Measurements from ENCODE around the gene SMPD1.
A peak's percentile ranks its signal among the peaks of the same experiment; 100 is the strongest.

SMPD1 gene

DNA sequence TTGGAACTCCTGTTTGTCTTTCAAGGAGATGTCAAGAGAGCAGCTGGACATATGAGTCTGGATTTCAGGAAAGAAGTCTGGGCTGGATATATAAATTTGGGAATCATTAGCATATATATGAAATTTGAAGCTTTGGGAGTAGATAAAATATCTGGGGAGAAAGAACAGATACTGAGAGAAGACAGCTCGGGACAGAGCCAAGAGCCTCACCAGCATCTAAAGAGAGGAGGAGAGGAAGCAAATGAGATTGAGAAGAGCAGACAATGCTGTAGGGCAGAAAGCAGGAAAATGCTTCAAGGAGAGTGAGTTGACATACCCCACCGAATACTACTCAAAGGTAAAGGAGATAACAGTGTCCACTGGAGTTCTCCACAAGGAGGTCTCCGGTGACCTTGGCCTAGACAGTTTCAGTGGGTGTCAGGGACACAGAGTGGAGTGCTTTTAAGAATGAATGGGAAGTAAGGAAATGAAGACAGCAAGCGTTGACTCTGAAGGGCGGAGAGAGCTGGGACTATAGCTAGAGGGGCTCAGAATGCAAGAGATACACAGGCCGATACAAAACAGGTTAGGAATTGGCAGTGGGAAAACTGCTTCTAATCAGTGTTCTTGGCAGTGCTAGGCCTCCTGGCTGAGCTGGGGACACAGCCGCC, 27.8 kb downstream of the SMPD1 start:
- no peak for DNase-seq

DNA sequence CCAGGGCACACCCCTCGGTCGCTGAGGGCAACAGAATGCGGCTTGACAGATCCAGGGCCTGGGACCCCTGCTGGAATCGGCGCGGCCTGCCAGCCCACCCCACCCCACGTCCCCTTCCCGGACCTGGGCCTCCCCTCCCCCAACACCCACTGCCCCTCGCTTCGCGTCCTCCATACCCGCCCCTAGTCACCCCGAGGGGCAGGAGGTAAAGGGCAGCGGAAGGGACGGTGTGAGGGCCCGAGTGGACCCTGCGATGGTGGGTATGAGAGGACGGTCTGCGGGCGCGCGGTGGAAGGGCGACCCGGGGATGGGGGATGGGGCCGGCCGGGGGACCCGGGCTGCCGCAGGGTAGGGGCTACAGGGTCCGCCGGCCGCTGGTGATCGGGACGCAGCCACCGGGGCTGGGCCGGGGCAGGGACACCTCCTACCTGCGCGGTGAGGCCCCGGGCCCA, 28.3 kb downstream of the SMPD1 start:
- DNase-seq, result no peak

DNA sequence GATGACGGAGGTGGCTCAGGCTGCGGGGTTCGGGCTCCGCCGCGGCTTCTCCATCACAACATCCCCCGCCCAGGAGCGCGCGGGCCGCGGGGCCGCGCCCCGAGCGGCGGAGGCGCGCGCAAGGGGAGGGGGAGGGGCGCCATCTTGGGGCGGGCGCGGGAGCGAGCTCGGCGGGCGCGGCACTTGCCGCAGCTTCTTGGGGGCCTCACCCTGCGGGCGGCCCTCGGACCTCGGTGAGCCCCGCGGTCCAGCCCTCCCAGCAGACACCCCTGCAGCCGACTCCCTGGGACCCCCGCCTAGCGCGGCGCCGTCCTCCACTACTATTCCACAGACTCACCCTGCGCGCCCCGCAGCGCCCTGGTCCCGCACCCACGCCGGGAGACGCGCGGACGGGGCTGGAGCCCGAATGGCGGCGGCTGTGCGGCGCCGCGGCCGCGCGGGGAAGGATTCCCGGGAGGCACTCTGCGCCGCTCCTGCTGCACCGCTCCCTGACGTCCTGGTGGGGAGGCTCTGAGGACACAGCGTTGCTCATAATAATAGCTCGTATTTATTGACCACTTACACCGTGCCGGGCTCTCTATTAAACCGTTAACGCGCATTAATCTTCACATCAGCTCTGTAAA, 28.8 kb downstream of the SMPD1 start, which contains the start of gene APBB1:
Gene APBB1, minus strand, starts transcription at position 86 of the 623 bp plus-strand sequence. CDS start 7,747 bp downstream, outside the sequence.
- DNase-seq, result peak; percentile 50

DNA sequence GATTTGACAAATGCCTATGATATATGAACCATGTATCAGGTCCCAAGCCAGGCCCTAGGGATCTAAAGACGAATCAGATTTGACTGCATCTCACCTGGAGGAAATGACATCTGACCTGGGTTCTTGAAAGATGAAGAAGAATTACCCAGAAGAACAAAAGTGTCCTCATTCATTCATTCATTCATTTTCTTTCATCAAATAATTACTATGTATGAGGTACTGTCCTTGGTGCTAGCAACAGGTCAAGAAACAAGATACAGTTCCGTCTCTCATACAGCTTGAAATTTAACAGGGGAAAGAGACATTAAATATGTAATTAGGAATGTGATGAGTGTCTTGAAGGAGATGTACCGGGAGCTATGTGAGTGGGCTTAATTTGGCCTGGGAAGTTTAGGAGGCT, 30.4 kb downstream of the SMPD1 start:
- DNase-seq, result no peak

DNA sequence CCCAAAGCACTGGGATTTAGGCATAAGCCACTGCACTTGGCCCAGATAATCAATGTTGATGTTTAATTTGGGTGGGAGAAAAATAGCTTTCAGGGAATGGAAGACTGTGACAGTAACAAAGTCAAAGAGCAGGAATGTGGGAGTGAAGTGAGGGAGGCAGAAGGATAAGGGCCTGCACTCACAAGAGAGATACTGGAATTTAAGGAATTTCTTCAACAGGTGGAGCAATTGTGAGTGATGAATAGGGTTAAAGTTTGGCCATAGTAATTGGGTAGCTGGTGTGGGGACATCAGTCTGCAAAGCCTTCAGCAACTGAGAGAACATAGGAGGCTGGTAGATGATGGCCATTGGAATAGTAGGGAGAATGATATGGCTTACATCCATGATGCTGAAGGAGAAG, 37.2 kb downstream of the SMPD1 start:
- DNase-seq, result no peak

DNA sequence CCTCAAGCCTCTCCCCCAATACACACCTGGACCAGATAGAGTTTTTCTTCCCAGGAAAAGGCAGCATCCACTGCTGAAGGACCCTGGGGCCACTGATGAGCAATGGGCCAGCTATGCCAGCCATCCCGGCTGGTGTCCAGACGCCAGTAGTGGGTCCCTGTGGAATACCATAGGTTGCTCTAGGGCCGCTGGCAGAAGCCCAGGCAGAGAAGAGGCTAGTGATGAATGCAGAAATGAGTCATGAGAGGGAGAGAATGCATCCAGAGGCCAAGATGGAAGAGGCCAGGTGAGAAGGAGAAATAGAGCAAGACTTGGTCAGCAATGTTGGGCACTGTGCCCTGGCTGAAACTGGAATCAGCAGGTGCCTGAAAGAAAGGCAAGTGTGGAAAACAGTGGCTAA, 41.6 kb downstream of the SMPD1 start:
- DNase-seq, result peak; percentile 85

DNA sequence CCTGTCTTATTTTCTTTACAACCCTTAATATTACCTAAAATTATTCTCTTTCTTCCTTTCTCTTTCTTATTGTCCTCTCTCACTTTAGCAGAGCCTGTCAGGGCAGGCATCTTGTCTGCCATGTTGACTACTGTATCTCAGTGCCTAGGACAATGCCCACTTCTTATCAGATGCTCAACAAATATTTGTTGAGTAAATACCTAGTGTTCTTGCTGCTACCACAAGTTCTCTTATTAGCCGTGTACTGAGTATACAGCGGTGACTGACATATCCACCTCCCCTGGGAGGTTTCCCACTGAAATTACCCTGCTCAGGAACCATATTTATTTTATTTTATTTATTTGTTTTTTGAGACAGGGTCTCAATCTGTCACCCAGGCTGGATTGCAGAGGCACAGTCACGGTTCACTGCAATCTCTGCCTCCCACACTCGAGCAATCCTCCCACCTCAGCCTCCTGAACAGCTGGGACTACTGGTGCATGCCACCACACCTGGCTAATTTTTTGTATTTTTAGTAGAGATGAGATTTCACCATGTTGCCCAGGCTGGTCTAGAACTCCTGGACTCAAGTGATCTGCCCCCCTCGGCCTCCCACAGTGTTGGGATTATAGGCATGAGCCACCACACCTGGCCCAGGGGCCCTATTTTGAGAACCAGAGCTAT, 43.9 kb downstream of the SMPD1 start:
- no peak for DNase-seq

DNA sequence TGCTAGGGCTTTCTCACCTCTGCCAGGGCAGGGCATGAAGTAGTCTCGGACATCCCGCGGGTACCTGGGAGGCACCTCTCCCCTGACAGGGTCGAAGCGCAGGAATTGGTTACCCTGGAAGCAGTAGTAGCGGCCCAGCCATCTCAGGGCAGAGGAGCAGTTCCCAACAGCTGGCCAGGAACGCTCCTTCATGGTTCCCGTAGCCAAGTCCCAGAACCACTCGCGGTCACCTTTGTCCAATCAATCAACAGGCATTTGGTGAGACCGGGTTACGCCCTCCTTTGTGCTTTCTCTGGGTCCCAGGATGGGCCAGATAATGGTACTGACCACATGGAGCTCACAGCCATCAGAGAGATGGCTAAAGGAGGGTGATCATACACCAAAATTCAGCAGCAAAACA, 47.1 kb downstream of the SMPD1 start:
- no peak for DNase-seq

DNA sequence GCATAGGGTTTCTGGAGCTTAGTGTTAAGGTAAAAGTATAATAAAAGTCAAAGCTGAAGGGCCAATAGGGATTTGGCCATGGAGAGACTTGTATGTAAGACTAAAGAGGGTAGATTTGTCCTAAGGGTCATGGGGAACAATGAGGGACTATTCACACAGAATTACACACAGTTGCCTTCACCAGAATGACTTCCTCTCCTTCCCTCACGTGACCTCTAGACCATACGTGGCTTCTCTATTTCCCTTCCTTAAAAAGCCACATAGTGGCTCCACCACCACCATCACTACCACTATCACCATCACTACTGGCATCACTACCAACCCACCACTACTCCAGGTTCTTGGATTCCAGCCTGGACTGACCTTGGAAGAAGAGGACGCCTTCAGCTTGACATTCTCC, 47.7 kb downstream of the SMPD1 start:
- DNase-seq, result no peak

DNA sequence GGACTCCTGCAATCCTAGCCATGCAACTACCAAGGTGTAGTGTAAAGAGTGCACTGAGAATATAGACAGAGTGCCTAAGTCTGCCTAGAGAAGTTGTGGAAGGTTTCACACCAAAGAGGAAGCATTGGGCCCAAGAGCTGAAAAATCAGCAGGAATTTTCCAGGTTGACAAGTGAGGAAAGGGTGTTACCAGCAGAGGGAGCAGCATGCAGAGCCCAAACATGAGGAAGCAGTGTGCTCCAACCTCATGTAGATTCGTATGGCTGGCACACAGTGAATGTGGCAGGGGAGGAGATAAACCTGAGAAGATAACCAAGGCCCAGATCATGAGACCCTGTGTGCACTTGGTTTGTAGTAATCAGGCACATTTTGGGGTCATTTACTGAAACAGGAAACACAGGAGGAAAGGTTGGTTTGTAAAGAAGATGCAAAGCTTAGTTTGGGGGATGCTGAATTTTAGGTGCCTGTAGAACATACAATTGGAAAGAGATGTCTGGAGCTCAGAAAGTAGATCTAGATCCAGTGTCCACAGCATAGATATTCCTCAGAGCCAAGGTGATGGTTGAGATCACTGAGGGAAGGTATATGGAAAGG, 48.8 kb downstream of the SMPD1 start:
- peak; percentile 52 for DNase-seq

DNA sequence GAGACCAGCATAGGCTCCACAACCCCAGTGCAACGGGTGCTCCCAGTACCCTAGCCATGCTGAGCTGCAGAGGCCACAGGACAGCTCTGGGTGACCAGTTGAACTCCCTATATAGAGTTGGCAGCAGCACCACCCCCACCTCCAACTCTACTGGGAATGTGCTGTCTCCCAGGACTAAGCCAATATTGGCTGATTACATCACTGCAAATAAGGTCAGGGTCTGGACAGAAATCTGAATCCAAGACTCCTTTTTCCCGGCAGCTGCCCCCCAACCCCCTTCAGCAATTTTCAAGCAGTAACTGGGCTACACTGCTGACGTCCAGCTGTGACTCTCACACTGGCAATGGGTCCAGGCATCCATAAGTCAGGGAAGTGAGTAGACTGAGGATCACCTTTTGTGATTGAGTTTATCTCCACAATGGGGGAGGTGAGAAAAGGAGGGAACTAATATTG, 50.7 kb downstream of the SMPD1 start, which contains the start of gene HPX:
Gene HPX, minus strand, starts transcription at position 82 of the 453 bp plus-strand sequence. Its CDS starts 24 bp downstream, at position 58.
- no peak for DNase-seq

DNA sequence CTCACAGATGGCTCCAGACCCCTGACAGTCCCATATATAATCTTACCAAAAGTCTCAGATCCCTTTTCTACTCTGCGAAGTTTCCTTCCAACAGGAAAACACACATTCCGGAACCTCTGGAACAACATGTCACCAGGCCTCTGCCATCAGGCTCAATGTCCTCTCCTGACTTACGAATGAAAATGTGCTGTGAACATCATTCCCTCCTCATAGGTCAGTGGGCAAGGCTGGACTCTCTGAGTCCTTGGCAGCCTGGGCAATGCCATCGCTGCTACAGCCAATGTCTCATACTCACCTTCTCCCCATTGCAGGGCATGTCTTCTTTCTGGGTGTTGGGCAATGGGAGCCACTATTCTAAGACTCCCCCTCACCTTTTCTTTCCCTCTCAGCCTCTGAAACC, 52.2 kb downstream of the SMPD1 start:
- DNase-seq, result no peak

DNA sequence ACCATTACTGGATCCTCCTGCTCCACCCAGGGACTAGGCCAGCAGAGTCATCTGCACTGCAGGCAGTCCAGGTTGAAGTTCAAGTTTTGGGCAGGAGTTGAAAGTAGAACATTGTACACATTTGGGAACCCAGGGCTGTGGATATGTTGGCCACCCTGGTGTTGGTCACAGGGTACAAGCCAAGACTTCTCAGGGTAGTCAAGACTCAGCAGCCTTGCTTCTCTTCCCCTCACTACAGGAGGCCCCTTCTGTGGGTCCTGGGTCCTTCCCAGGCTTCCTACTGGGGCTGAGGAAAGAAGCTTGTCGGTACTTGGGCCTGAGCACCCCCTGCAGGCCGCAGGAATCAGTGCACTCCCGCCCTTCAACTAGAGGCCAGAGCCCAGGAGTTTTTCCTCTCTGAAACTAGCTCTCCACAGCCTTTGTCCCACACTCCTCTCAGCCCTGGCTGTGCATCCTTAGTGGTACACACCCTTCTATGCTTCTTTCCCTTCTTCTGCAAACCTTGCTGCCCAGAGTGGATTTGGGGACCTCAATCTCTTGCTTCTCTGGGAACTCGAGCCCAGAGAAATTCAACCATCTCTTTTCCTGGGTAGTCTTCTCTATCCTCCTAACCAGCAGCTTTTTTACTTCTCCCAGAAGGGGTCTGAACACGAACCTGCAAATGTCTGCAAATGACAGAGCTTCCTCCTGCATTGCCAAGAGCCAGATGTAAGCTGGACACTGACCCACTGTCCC, 53.2 kb downstream of the SMPD1 start:
- peak; percentile 46 for DNase-seq
